GM23248 (cell line): Measurements from ENCODE around the gene SNX7. TPM values are rescaled to one million over a fixed set of nuclear protein-coding genes. Genes with fewer than 3 reads are reported as not detected.

ENCODE experiments used
- DNase-seq: peaks from one replicate; pipeline ENCODE4 v3.0.0-alpha.2; 2015
- H2AFZ ChIP-seq: fragments of 200-600 bp; sonication (generic); 2 replicates; pipeline ENCODE4 v1.6.1; 2016; ENCODE audit warnings: antibody characterized with exemption
- H3F3A ChIP-seq: fragments of 200-600 bp; sonication (generic); 2 replicates; pipeline ENCODE4 v1.6.1; 2016; ENCODE audit warnings: mild to moderate bottlenecking, antibody characterized with exemption, mixed run types; ENCODE audit not compliant: insufficient read depth
- H3K27ac ChIP-seq: fragments of 200-600 bp; sonication (generic); 2 replicates; pipeline ENCODE4 v1.5.1; 2016; ENCODE audit warnings: mild to moderate bottlenecking
- H3K27me3 ChIP-seq: fragments of 200-600 bp; sonication (generic); replicated peaks from 2 replicates; pipeline ENCODE4 v1.6.1; 2016; ENCODE audit warnings: mild to moderate bottlenecking; ENCODE audit not compliant: insufficient read depth
- H3K36me3 ChIP-seq: fragments of 200-600 bp; sonication (generic); 2 replicates; pipeline ENCODE4 v1.6.1; 2016; ENCODE audit warnings: low read depth, mild to moderate bottlenecking
- H3K4me1 ChIP-seq: fragments of 200-600 bp; sonication (generic); 2 replicates; pipeline ENCODE4 v1.6.1; 2016; ENCODE audit warnings: mild to moderate bottlenecking; ENCODE audit not compliant: insufficient read depth
- H3K4me2 ChIP-seq: fragments of 200-600 bp; sonication (generic); one replicate; pipeline ENCODE4 v1.6.1; 2016; ENCODE audit warnings: mild to moderate bottlenecking; ENCODE audit not compliant: unreplicated experiment
- H3K4me3 ChIP-seq: fragments of 200-600 bp; sonication (generic); 2 replicates; pipeline ENCODE4 v1.5.1; 2016; ENCODE audit warnings: mild to moderate bottlenecking
- H3K79me2 ChIP-seq: fragments of 200-600 bp; sonication (generic); 2 replicates; pipeline ENCODE4 v1.6.1; 2016; ENCODE audit warnings: mild to moderate bottlenecking; ENCODE audit not compliant: insufficient read depth
- H3K9ac ChIP-seq: fragments of 200-600 bp; sonication (generic); 2 replicates; pipeline ENCODE4 v1.6.1; 2016; ENCODE audit warnings: mild to moderate bottlenecking
- H3K9me2 ChIP-seq: fragments of 200-600 bp; sonication (generic); 2 replicates; pipeline ENCODE4 v1.6.1; 2016; ENCODE audit warnings: mixed run types, mild to moderate bottlenecking, moderate library complexity; ENCODE audit not compliant: insufficient read depth
- H3K9me3 ChIP-seq: fragments of 200-600 bp; sonication (generic); one replicate; pipeline ENCODE4 v1.6.1; 2017; ENCODE audit warnings: low read depth
- H4K20me1 ChIP-seq: fragments of 200-600 bp; sonication (generic); 2 replicates; pipeline ENCODE4 v1.6.0; 2016; ENCODE audit not compliant: insufficient read depth
- EZH2 ChIP-seq: fragments of 200-600 bp; sonication (generic); IDR thresholded peaks from 2 replicates; pipeline ENCODE4 v1.6.1; 2018; ENCODE audit warnings: antibody characterized with exemption, mild to moderate bottlenecking; ENCODE audit not compliant: insufficient read depth, poor library complexity, severe bottlenecking
- EZH2phosphoT487 ChIP-seq: fragments of 200-600 bp; sonication (generic); IDR thresholded peaks from 2 replicates; pipeline ENCODE4 v1.6.1; 2018; ENCODE audit warnings: antibody characterized with exemption, moderate library complexity, mild to moderate bottlenecking, low read depth; ENCODE audit not compliant: insufficient read depth
- WGBS, 2 experiments: methylation state at CpG; one replicate each; pipeline ENCODE4 v1.1.6; 2015 to 2017; ENCODE audit warnings: low lambda C conversion rate in 2 of 2, low coverage in 1 of 2; ENCODE audit errors: missing lambda C conversion rate in 2 of 2; 5-methylcytosine and 5-hydroxymethylcytosine counted together
- in situ Hi-C: fragments of 300-500 bp; cut with MboI; formaldehyde crosslinking; loops from 2 replicates; pipeline ENCODE4 v1.15.0; 2020
- polyA plus RNA-seq: library from polyadenylated mRNA; unstranded; fragments of >200 nt; fragmentation: Nextera tagmentation; extraction: Ambion mirVana; gene quantifications from 2 replicates; pipeline ENCODE4 v1.2.1, GENCODE V29; 2016
- total RNA-seq: library from RNA; depleted of rRNA; stranded (reverse); fragments of >200 nt; shearing (Covaris generic); gene quantifications from 2 replicates; pipeline ENCODE4 v1.2.3, GENCODE V29; 2014

Gene SNX7
- total and polyA plus RNA-seq, 2 experiments from 2014 or later: 59.7 to 84.3 TPM

GRCh38 chr1:98651116-98651632 lies 10.3 kb upstream of the SNX7 start:
- in situ Hi-C loops: no loop called here
- H3K79me2 ChIP-seq: no peaks in the 10 kb centered on the region
- no peaks in the 10 kb centered on the region for H3K27me3 ChIP-seq
- no peaks in the 10 kb centered on the region for H3K9me2 ChIP-seq
- TF ChIP-seq EZH2phosphoT487: no peak
- TF ChIP-seq EZH2: no peak
- no peak overlapping the region for H3K4me3 ChIP-seq
- no peak overlapping the region for H3K9ac ChIP-seq
- no peaks in the 10 kb centered on the region for H3K36me3 ChIP-seq
- H2AFZ ChIP-seq: no peak overlapping the region
- no peak overlapping the region for H3K4me2 ChIP-seq
- H3K27ac ChIP-seq: no peak overlapping the region
- no peaks in the 10 kb centered on the region for H3K9me3 ChIP-seq
- no peak for DNase-seq
- no peaks in the 10 kb centered on the region for H3F3A ChIP-seq
- no peaks in the 10 kb centered on the region for H4K20me1 ChIP-seq
- H3K4me1 ChIP-seq: no peaks in the 10 kb centered on the region
- 52 to 57% methylated on average over 6 of the region's 6 CpGs for WGBS, 2 experiments

DNA sequence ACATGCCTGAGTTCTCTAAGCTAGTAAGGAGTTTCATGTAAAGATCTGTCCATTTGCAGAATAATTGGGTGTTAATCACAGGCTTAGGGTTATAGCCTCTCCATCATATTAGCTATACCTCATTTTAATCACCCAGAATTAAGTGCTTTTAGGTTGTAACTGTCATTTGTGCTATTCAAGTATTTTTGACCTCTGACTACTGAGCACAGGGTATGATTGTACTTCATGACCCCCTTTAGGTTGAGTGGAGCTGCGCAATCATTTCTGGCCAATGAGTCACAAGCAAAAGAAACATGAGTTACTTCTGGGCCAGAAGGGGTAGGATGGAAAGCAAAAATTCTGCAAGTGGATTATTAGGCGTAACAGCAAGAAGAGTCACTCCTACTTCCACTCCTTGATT lies 8.4 kb upstream of the SNX7 start:
- in situ Hi-C loops: no loop called here
- 93% methylated on average over 2 of the region's 2 CpGs for WGBS, 2 experiments
- no peak overlapping the region for H3K4me2 ChIP-seq
- no peak overlapping the region for H3K4me3 ChIP-seq
- no peaks in the 10 kb centered on the region for H3K79me2 ChIP-seq
- H3K27ac ChIP-seq: no peak overlapping the region
- no peak overlapping the region for H3K9ac ChIP-seq
- TF ChIP-seq EZH2phosphoT487: no peak
- no peak for TF ChIP-seq EZH2
- H2AFZ ChIP-seq: no peak overlapping the region
- H3F3A ChIP-seq: no peaks in the 10 kb centered on the region
- no peak for DNase-seq
- no peaks in the 10 kb centered on the region for H4K20me1 ChIP-seq
- H3K27me3 ChIP-seq: no peaks in the 10 kb centered on the region
- no peaks in the 10 kb centered on the region for H3K4me1 ChIP-seq
- H3K9me2 ChIP-seq: no peaks in the 10 kb centered on the region
- no peaks in the 10 kb centered on the region for H3K36me3 ChIP-seq
- no peaks in the 10 kb centered on the region for H3K9me3 ChIP-seq

GRCh38 chr1:98659879-98660278 lies 1.6 kb upstream of the SNX7 start:
- Histone ChIP-seq H3K9me2 (no peaks in the 10 kb centered on the region), H3K9ac (no peak overlapping the region), H4K20me1 (no peaks in the 10 kb centered on the region), H3K36me3 (no peaks in the 10 kb centered on the region), H2AFZ (no peak overlapping the region), H3K27me3 (no peaks in the 10 kb centered on the region), H3K4me1 (peaks cover 22% of the 10 kb centered on the region), H3K79me2 (peaks cover 18% of the 10 kb centered on the region), H3K4me2 (no peak overlapping the region), H3K27ac (no peak overlapping the region), H3K9me3 (no peaks in the 10 kb centered on the region), H3F3A (peaks cover 30% of the 10 kb centered on the region), H3K4me3 (no peak overlapping the region)
- no peak for TF ChIP-seq EZH2
- TF ChIP-seq EZH2phosphoT487: no peak
- DNase-seq: no peak
- in situ Hi-C loops: no loop called here

DNA sequence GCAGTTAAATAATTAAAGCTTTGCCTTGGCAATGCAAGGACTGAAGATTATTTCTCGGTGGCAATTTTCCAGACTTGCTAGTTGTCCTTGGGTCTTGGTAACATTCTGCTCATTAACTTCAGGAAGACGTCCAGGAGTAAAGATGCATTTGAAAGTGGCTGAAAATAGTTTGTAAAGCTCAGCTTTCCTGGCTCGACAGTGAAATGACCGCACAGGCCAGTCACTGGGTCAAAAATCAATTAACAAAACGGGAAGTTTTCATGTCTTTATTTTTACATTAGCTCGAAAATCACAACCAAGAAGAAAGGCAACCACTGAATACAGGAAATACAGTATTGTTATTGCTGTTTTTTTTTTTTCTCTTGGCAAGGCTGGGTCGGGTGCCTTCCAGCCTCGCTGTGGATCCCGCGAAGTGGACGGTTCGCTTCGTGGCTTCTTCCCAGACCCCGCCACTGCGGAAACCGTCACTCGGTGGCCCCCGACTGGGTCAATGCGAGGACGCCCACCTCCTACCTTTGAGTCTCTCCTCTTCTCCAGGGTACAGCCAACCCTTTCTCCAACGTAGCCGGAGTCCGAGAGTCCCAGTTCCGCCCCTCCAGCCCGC lies 479 bp upstream of the SNX7 start:
- Histone ChIP-seq H2AFZ (peak overlapping the region; percentile 85), H3K4me1 (peaks cover 22% of the 10 kb centered on the region), H3F3A (peaks cover 30% of the 10 kb centered on the region), H3K4me2 (peak overlapping the region; percentile 99), H3K27me3 (no peaks in the 10 kb centered on the region), H3K9me3 (no peaks in the 10 kb centered on the region), H4K20me1 (no peaks in the 10 kb centered on the region), H3K4me3 (peak overlapping the region; percentile 82), H3K27ac (peak overlapping the region; percentile 66), H3K36me3 (no peaks in the 10 kb centered on the region), H3K9me2 (no peaks in the 10 kb centered on the region), H3K9ac (peak overlapping the region; percentile 81), H3K79me2 (peaks cover 29% of the 10 kb centered on the region)
- DNase-seq: peak; percentile 63
- 0 to 2% methylated on average over 17 to 23 of the region's 25 CpGs for WGBS, 2 experiments
- TF ChIP-seq EZH2phosphoT487: no peak
- TF ChIP-seq EZH2: no peak
- in situ Hi-C loops: no loop called here

DNA sequence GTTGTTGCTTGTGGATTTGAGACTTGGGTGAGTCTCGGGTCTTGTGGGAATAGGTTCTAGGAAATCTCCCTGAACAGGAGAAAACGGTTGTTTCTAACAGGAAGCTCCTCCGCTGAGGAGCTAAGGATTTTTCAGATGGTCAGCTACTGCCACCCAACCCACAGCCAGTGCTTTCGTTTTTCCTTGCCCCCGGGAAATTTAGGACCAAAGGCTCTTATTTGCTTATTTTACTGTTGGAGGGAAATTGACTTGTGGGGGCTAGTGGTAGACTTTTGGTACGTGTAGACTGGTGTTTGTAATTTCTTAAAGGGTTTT lies 792 bp downstream of the SNX7 start:
- Histone ChIP-seq H3K9ac (peak overlapping the region; percentile 81), H2AFZ (peak overlapping the region; percentile 85), H3K4me3 (peak overlapping the region; percentile 82), H3K27me3 (no peaks in the 10 kb centered on the region), H3K9me3 (no peaks in the 10 kb centered on the region), H3K79me2 (peaks cover 42% of the 10 kb centered on the region), H3K9me2 (no peaks in the 10 kb centered on the region), H3K4me2 (peak overlapping the region; percentile 99), H3F3A (peaks cover 30% of the 10 kb centered on the region), H3K4me1 (peaks cover 22% of the 10 kb centered on the region), H3K27ac (peak overlapping the region; percentile 66), H3K36me3 (no peaks in the 10 kb centered on the region), H4K20me1 (no peaks in the 10 kb centered on the region)
- in situ Hi-C loops: no loop called here
- no peak for TF ChIP-seq EZH2phosphoT487
- WGBS, 2 experiments: 0 to 2% methylated on average over 6 of the region's 6 CpGs
- no peak for DNase-seq
